Thyroid gland (tissue), 4 donors: ENCODE data around the gene UGP2. TPM values are rescaled to one million over a fixed set of nuclear protein-coding genes. Genes with fewer than 3 reads are reported as not detected.

Source experiments
- DNase-seq, 2 donors: peaks; one replicate each; pipeline ENCODE4 v3.0.0-alpha.2; 2019
- H3K27ac ChIP-seq, 3 donors: fragments of 200-600 bp; sonication (generic); 1 replicate in 2 of 3; 2 replicates in 1 of 3; pipeline ENCODE4 v1.5.1; 2016 to 2019; ENCODE audit warnings: mild to moderate bottlenecking in 1 of 3, moderate library complexity in 1 of 3
- H3K27me3 ChIP-seq: fragments of 200-600 bp; sonication (generic); one replicate; pipeline ENCODE4 v1.5.1; 2019
- H3K36me3 ChIP-seq, 2 donors: fragments of 200-600 bp; sonication (generic); one replicate each; pipeline ENCODE4 v1.5.1; 2016 to 2019
- H3K4me1 ChIP-seq, 2 donors: fragments of 200-600 bp; sonication (generic); one replicate each; pipeline ENCODE4 v1.5.1; 2017 to 2019
- H3K4me3 ChIP-seq, 3 donors: fragments of 200-600 bp; sonication (generic); replicated peaks in 1 of 3; 1 replicate in 2 of 3; 2 replicates in 1 of 3; pipeline ENCODE4 v1.5.1; 2016; ENCODE audit warnings: mild to moderate bottlenecking in 1 of 3
- H3K9me3 ChIP-seq: fragments of 200-600 bp; sonication (generic); one replicate; pipeline ENCODE4 v1.5.1; 2017
- CTCF ChIP-seq, 6 experiments: fragments of 200-600 bp in 3 of 6; fragments of 450-650 bp in 3 of 6; sonication (generic) in 3 of 6; IDR thresholded peaks; one replicate each; pipeline ENCODE4 v1.5.1; 2016 to 2019; ENCODE audit warnings: antibody characterized with exemption in 6 of 6, mild to moderate bottlenecking in 2 of 6, inconsistent platforms in 1 of 6, moderate library complexity in 1 of 6
- POLR2A ChIP-seq, 2 donors: fragments of 450-650 bp; IDR thresholded peaks; one replicate each; pipeline ENCODE4 v1.6.1; 2017; ENCODE audit warnings: antibody characterized with exemption in 2 of 2, mild to moderate bottlenecking in 2 of 2, moderate library complexity in 1 of 2
- WGBS, 2 donors: methylation state at CpG; one replicate each; pipeline ENCODE4 v1.1.5; 2017; 5-methylcytosine and 5-hydroxymethylcytosine counted together
- intact Hi-C: fragments of 100-400 bp; cut with DNase I; formaldehyde crosslinking; loops from one replicate; pipeline ENCODE4 v1.15.1; 2023
- total RNA-seq, 4 donors: library from RNA; depleted of rRNA; stranded (reverse); fragments of >200 nt; gene quantifications; one replicate each; pipeline ENCODE4 v1.2.3, GENCODE V29; 2016

UGP2 gene
- total RNA-seq, 4 donors from 2014 or later: 120 to 140 (median 133) TPM

- 90 to 91% methylated on average over 2 of the region's 2 CpGs for WGBS, 2 donors
- Histone ChIP-seq H3K27me3 (no peaks in the 10 kb centered on the region), H3K27ac (no peak overlapping the region), H3K4me1 (no peaks in the 10 kb centered on the region), H3K4me3 (no peak overlapping the region), H3K9me3 (no peaks in the 10 kb centered on the region), H3K36me3 (no peaks in the 10 kb centered on the region)
- intact Hi-C loops: no loop called here
- TF ChIP-seq POLR2A (IDR thresholded peaks at IDR 0.05) (no peak), CTCF (IDR thresholded peaks at IDR 0.05) (no peak)
- no peak for DNase-seq
Measured at GRCh38 chr2:63818271-63818670, 23.4 kb upstream of the UGP2 start.

- Histone ChIP-seq H3K36me3 (no peaks in the 10 kb centered on the region), H3K4me1 (no peaks in the 10 kb centered on the region), H3K9me3 (no peaks in the 10 kb centered on the region), H3K27me3 (no peaks in the 10 kb centered on the region), H3K27ac (no peak overlapping the region), H3K4me3 (no peak overlapping the region)
- no peak for TF ChIP-seq CTCF (IDR thresholded peaks at IDR 0.05)
- TF ChIP-seq POLR2A (IDR thresholded peaks at IDR 0.05): no peak
- no peak for DNase-seq
- 73 to 75% methylated on average over 3 of the region's 3 CpGs for WGBS, 2 donors
- intact Hi-C loops: no loop called here
Measured at GRCh38 chr2:63819256-63819655, 22.4 kb upstream of the UGP2 start.

- 73 to 74% methylated on average over 6 of the region's 6 CpGs for WGBS, 2 donors
- TF ChIP-seq CTCF (IDR thresholded peaks at IDR 0.05): no peak
- TF ChIP-seq POLR2A (IDR thresholded peaks at IDR 0.05): no peak
Measured at GRCh38 chr2:63819765-63820717, 21.7 kb upstream of the UGP2 start.

GRCh38 chr2:63820969-63821368 lies 20.7 kb upstream of the UGP2 start:
- Histone ChIP-seq H3K9me3 (no peaks in the 10 kb centered on the region), H3K27me3 (no peaks in the 10 kb centered on the region), H3K4me1 (no peaks in the 10 kb centered on the region), H3K4me3 (no peak overlapping the region), H3K36me3 (no peaks in the 10 kb centered on the region), H3K27ac (no peak overlapping the region)
- no peak for DNase-seq
- intact Hi-C loops: no loop called here
- TF ChIP-seq CTCF (IDR thresholded peaks at IDR 0.05) (no peak), POLR2A (IDR thresholded peaks at IDR 0.05) (no peak)
- WGBS, 2 donors: 98% methylated on average over 1 of the region's 1 CpG

More at GRCh38 chr2:63819765-63820717, 21.7 kb upstream of the UGP2 start:
- Histone ChIP-seq H3K9me3 (no peaks in the 10 kb centered on the region), H3K4me1 (no peaks in the 10 kb centered on the region), H3K27ac (no peak overlapping the region), H3K4me3 (no peak overlapping the region), H3K36me3 (no peaks in the 10 kb centered on the region), H3K27me3 (no peaks in the 10 kb centered on the region)
- no peak for DNase-seq
- intact Hi-C loops: no loop called here

- Histone ChIP-seq H3K9me3 (no peaks in the 10 kb centered on the region), H3K27me3 (no peaks in the 10 kb centered on the region), H3K27ac (no peak overlapping the region), H3K4me1 (no peaks in the 10 kb centered on the region), H3K36me3 (no peaks in the 10 kb centered on the region), H3K4me3 (no peak overlapping the region)
- TF ChIP-seq POLR2A (IDR thresholded peaks at IDR 0.05) (no peak), CTCF (IDR thresholded peaks at IDR 0.05) (no peak)
- intact Hi-C loops: no loop called here
- 91 to 93% methylated on average over 3 of the region's 3 CpGs for whole genome bisulfite sequencing, 2 donors
- DNase-seq: no peak
Measured at GRCh38 chr2:63821396-63821795, 20.3 kb upstream of the UGP2 start.
